OCI-LY1 (cell line): ENCODE results near the gene PRKAR2B.

ENCODE experiments used
- EZH2 ChIP-seq: fragments of 200-600 bp; sonication (generic), shearing (Covaris generic); IDR thresholded peaks from 2 replicates; pipeline ENCODE4 v1.8.0; 2017; ENCODE audit warnings: borderline replicate concordance, mixed run types, mild to moderate bottlenecking, antibody characterized with exemption, low read length, moderate library complexity, mixed read lengths
- TF ChIP-seq, protein P1 (sequence below): fragments of 200-600 bp; sonication (generic), shearing (Covaris generic); IDR thresholded peaks from 2 replicates; pipeline ENCODE4 v1.5.1; 2017; ENCODE audit warnings: mild to moderate bottlenecking, antibody characterized with exemption, low read length, moderate library complexity, mixed read lengths

DNA sequence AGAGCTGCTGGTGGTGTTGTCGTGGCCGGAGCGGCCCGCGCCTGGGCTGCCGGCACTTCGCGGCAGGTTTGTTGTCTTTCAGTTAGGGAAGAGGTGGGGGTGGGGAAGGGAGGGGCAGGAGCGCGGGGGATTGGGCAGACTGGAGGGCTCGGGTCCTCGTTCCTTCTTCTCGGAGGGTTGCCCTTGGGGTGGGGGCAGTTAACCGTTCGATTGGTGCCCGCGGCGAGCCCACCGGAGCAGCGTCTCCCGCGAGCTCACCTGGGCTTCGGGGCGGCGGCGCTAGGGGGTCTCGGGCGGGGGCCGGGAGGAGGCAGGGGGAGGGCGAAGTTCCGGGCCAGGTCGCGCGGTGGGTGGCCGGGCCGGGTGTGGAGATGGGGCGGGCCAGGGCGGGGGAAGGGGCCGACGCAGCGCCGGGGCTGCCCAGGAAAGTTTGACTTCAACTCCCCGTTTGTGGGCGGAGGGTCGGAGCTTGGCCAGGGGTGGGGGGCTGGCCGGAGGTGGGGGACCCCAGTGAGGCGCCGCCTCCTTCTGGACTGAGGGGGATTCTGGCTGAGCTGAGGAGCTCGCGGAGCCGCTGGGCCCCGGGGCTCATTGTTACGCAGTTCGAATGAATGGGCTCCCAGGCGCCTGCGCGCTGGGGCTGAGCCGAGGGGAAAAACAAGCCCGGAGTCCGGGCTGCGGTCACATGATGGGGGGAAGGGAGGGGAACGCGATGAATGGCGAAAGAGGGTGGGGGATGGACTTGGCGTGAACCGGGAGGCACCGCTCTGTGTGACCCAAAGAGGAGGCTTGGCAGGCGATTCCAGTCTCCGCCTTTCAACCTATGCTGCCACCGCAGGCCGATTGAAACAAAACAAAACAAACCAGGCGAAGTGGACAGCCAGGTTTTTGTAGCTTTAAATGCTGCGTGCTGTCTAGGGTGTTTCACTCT, 124.9 kb downstream of the PRKAR2B start:
- TF ChIP-seq, protein P1, sequence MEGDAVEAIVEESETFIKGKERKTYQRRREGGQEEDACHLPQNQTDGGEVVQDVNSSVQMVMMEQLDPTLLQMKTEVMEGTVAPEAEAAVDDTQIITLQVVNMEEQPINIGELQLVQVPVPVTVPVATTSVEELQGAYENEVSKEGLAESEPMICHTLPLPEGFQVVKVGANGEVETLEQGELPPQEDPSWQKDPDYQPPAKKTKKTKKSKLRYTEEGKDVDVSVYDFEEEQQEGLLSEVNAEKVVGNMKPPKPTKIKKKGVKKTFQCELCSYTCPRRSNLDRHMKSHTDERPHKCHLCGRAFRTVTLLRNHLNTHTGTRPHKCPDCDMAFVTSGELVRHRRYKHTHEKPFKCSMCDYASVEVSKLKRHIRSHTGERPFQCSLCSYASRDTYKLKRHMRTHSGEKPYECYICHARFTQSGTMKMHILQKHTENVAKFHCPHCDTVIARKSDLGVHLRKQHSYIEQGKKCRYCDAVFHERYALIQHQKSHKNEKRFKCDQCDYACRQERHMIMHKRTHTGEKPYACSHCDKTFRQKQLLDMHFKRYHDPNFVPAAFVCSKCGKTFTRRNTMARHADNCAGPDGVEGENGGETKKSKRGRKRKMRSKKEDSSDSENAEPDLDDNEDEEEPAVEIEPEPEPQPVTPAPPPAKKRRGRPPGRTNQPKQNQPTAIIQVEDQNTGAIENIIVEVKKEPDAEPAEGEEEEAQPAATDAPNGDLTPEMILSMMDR: no peak
- TF ChIP-seq EZH2: no peak
